ENCODE data around the gene DDX39A.

Gene DDX39A

DNA sequence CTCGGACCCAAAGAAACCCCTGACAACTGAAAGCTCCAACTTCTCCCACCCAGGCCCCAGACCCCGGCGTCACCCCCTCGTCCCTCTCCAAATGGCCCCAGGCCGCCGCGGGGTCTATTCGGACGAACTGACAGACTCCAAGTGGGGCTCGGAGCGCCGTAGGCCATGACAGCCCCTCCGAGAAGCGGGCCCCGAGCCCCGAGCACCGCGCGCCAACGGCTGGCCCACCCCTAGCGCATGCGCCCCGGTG lies 360 bp downstream of the DDX39A start:
- H3K27ac ChIP-seq = peak overlapping the region; percentile 84

DNA sequence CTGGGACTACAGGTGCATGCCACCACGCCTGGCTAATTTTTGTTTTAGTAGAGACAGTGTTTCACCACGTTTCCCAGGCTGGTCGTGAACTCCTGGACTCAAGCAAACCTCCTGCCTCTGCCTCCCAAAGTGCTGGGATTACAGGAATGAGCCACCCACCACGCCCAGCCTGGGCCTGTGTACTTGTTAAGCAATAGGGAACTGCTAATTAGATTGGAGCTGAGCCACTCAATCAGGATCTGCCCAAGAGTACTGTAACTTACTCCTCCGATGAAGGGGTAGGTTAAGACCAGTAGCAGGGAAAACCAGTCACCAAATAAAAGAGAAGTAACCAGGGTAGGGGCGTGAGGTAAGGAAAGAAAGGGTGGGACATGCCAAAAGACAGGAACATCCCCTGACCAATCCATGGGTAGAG lies 2.3 kb downstream of the DDX39A start:
- H3K27ac ChIP-seq = no peak overlapping the region
- no peak overlapping the region for H3K9ac ChIP-seq
- TF ChIP-seq, protein P1, sequence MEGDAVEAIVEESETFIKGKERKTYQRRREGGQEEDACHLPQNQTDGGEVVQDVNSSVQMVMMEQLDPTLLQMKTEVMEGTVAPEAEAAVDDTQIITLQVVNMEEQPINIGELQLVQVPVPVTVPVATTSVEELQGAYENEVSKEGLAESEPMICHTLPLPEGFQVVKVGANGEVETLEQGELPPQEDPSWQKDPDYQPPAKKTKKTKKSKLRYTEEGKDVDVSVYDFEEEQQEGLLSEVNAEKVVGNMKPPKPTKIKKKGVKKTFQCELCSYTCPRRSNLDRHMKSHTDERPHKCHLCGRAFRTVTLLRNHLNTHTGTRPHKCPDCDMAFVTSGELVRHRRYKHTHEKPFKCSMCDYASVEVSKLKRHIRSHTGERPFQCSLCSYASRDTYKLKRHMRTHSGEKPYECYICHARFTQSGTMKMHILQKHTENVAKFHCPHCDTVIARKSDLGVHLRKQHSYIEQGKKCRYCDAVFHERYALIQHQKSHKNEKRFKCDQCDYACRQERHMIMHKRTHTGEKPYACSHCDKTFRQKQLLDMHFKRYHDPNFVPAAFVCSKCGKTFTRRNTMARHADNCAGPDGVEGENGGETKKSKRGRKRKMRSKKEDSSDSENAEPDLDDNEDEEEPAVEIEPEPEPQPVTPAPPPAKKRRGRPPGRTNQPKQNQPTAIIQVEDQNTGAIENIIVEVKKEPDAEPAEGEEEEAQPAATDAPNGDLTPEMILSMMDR (conservative IDR thresholded peaks at IDR 0.05; ENCODE audit: low read depth, low read length) = no peak
- H3K36me3 ChIP-seq (ENCODE audit: insufficient read depth) = no peaks in the 10 kb centered on the region; the same call in 1 of the 2 replicates
- no peak overlapping the region for H3K4me3 ChIP-seq (IDR thresholded peaks at IDR 0.05; ENCODE audit: insufficient read depth, low read depth, low read length)
- H3K4me1 ChIP-seq (ENCODE audit: low read depth, poor library complexity, severe bottlenecking) = peaks cover 39% of the 10 kb centered on the region
- H3K27me3 ChIP-seq (ENCODE audit: insufficient read depth, low read depth) = no peaks in the 10 kb centered on the region
- peaks cover 37% of the 10 kb centered on the region for H4K20me1 ChIP-seq (ENCODE audit: insufficient read depth)
- peaks cover 72% of the 10 kb centered on the region for H3K79me2 ChIP-seq (ENCODE audit: insufficient read depth, low read depth)
- peak overlapping the region; percentile 91 for H3K4me2 ChIP-seq
- no peak overlapping the region for H2AFZ ChIP-seq (ENCODE audit: low read depth)

More for the DNA sequence above, 360 bp downstream of the DDX39A start:
- Histone ChIP-seq H2AFZ (ENCODE audit: low read depth) (no peak overlapping the region), H4K20me1 (ENCODE audit: insufficient read depth) (peaks cover 32% of the 10 kb centered on the region), H3K79me2 (ENCODE audit: insufficient read depth, low read depth) (peaks cover 53% of the 10 kb centered on the region), H3K36me3 (ENCODE audit: insufficient read depth) (no peaks in the 10 kb centered on the region; the same call in 1 of the 2 replicates), H3K4me2 (peak overlapping the region; percentile 91), H3K27me3 (ENCODE audit: insufficient read depth, low read depth) (no peaks in the 10 kb centered on the region), H3K9ac (peak overlapping the region; percentile 96), H3K4me1 (ENCODE audit: low read depth, poor library complexity, severe bottlenecking) (peaks cover 36% of the 10 kb centered on the region), H3K4me3 (IDR thresholded peaks at IDR 0.05; ENCODE audit: insufficient read depth, low read depth, low read length) (no peak overlapping the region)
- TF ChIP-seq, protein P1 (conservative IDR thresholded peaks at IDR 0.05; ENCODE audit: low read depth, low read length) = 0 out of 2 replicates have a peak, but pooled peaks have one; percentile 3

DNA sequence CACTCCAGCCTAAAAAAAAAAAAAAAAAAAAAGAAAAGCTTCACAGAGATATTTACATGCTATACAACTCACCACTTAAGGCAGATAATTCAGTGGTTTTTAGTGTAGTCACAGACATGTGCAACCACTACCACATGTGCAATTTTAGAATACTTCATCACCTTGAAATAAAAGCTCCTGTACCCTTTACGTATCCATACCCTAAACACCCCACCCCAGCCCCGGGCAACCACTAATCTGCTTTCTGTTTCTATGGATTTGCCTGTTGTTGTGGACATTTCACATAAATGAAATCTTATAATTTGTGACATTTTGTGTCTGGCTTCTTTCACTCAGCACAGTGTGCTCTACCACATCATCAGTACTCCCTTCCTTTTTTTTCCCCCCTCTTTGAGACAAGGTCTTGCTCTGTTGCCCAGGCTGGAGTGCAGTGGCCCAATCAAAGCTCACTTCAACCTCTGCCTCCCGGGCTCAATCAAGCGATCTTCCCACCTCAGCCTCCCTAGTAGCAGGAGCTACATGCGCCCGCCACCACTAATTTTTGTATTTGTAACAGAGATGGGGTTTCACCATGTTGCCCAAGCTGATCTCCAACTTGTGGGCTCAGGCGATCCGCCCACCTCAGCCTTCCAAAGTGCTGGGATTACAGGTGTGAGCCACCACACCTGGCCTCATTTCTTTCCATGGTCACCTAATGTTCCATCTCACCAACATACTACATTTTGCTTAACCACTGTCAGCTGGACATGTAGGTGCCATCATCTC lies 4.0 kb downstream of the DDX39A start:
- Histone ChIP-seq H3K4me1 (ENCODE audit: low read depth, poor library complexity, severe bottlenecking) (peaks cover 38% of the 10 kb centered on the region), H3K27me3 (ENCODE audit: insufficient read depth, low read depth) (no peaks in the 10 kb centered on the region), H3K36me3 (ENCODE audit: insufficient read depth) (no peaks in the 10 kb centered on the region; the same call in 1 of the 2 replicates), H3K27ac (no peak overlapping the region), H3K4me2 (no peak overlapping the region), H3K4me3 (IDR thresholded peaks at IDR 0.05; ENCODE audit: insufficient read depth, low read depth, low read length) (no peak overlapping the region), H4K20me1 (ENCODE audit: insufficient read depth) (peaks cover 37% of the 10 kb centered on the region), H3K9ac (no peak overlapping the region), H3K79me2 (ENCODE audit: insufficient read depth, low read depth) (peaks cover 80% of the 10 kb centered on the region), H2AFZ (ENCODE audit: low read depth) (no peak overlapping the region)
- TF ChIP-seq, protein P1 (conservative IDR thresholded peaks at IDR 0.05; ENCODE audit: low read depth, low read length) = no peak

DNA sequence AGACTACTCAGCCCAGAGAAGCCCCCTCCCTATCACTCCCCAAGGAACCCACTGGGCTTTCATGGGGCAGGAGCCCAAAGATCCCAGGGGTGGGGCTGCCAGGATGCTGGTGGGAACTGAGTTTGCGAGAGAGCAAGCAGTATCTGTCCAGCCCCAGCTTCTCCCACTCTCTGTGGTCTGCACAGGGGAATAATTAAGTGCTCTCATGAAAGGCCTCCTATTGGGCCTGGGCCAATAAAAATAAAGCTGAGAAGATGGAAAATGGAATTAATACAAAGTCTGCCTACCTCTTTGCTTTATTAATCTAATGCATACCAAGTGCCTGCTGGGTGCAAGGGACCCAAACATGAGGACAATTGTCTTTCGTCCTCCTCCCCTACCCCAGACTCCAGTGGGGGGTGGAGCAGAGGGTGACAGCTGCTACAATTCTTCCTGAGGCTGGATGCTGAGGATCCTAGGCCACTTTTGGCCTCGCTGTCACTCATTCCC lies 5.4 kb downstream of the DDX39A start:
- Histone ChIP-seq H3K36me3 (ENCODE audit: insufficient read depth) (peaks cover 1% of the 10 kb centered on the region; the same call in 1 of the 2 replicates), H3K27me3 (ENCODE audit: insufficient read depth, low read depth) (no peaks in the 10 kb centered on the region), H3K27ac (no peak overlapping the region), H4K20me1 (ENCODE audit: insufficient read depth) (peaks cover 37% of the 10 kb centered on the region), H2AFZ (ENCODE audit: low read depth) (no peak overlapping the region), H3K4me2 (no peak overlapping the region), H3K9ac (no peak overlapping the region), H3K79me2 (ENCODE audit: insufficient read depth, low read depth) (peaks cover 77% of the 10 kb centered on the region), H3K4me1 (ENCODE audit: low read depth, poor library complexity, severe bottlenecking) (peaks cover 33% of the 10 kb centered on the region), H3K4me3 (IDR thresholded peaks at IDR 0.05; ENCODE audit: insufficient read depth, low read depth, low read length) (no peak overlapping the region)
- TF ChIP-seq, protein P1 (conservative IDR thresholded peaks at IDR 0.05; ENCODE audit: low read depth, low read length) = no peak
